Large intestine (tissue), 3 donors: ENCODE results near the gene CES2. TPM values are rescaled to one million over a fixed set of nuclear protein-coding genes. Genes with fewer than 3 reads are reported as not detected.
"Not testable (repeated sequence)": the region's sequence is repeated elsewhere in the genome, so short reads cannot be mapped to it uniquely, and the experiment has no call there.

ENCODE experiments used
- DNase-seq, 2 donors: peaks; one replicate each; pipeline versions ENCODE4 v3.0.0 to v3.0.0-alpha.2; 2013
- H3K27ac ChIP-seq: one replicate; pipeline ENCODE4 v1.5.1; 2013; ENCODE audit warnings: low read length
- H3K27me3 ChIP-seq: 2 replicates; pipeline ENCODE4 v1.6.1; 2013; ENCODE audit warnings: low read length; ENCODE audit not compliant: control insufficient read depth, insufficient read depth
- H3K36me3 ChIP-seq: 2 replicates; pipeline ENCODE4 v1.6.1; 2013; ENCODE audit warnings: low read length; ENCODE audit not compliant: control insufficient read depth, insufficient read depth
- H3K4me1 ChIP-seq: one replicate; pipeline ENCODE4 v1.6.1; 2013; ENCODE audit warnings: low read length; ENCODE audit not compliant: control insufficient read depth, insufficient read depth
- H3K4me3 ChIP-seq: one replicate; pipeline ENCODE4 v1.5.1; 2013; ENCODE audit warnings: low read length
- H3K9me3 ChIP-seq: one replicate; pipeline ENCODE4 v1.6.1; 2013; ENCODE audit warnings: mild to moderate bottlenecking, low read depth, low read length, moderate library complexity; ENCODE audit not compliant: control insufficient read depth
- WGBS: methylation state at CpG from one replicate; pipeline ENCODE4 v1.1.5; 2013; ENCODE audit warnings: low lambda C conversion rate; ENCODE audit not compliant: insufficient coverage; 5-methylcytosine and 5-hydroxymethylcytosine counted together
- polyA plus RNA-seq: library from polyadenylated mRNA; unstranded; fragments of 120-200 nt; gene quantifications from one replicate; pipeline ENCODE4 v1.2.1, GENCODE V29; 2013

Gene CES2
- polyA plus RNA-seq, 1 donor = 181 TPM

DNA sequence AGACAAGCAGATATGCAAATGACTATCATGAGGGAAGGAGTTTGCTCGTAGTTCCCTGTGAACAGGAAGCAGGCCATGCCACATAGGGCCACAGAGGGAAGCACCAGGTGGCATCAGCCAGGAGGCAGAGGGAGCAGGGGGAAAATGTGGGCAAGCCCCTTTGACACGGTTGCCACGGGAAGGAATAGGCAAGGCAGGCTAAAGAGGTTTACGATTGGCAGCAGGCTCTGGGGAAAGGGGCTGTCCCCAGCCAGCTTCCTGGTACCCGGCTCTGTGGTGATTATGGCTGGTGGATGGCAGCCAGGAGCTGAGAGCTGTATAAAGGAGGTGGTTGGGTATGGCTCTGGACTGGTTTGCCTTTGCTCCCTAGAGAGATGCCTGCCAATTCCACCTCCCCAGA lies 26.6 kb downstream of the CES2 start:
- Histone ChIP-seq H3K4me3 (no peak overlapping the region), H3K27me3 (no peaks in the 10 kb centered on the region), H3K4me1 (peaks cover 17% of the 10 kb centered on the region), H3K27ac (no peak overlapping the region), H3K9me3 (no peaks in the 10 kb centered on the region), H3K36me3 (peaks cover 2% of the 10 kb centered on the region)
- no peak for DNase-seq
- no CpG with 5 or more reads among the region's 5 CpGs for WGBS

DNA sequence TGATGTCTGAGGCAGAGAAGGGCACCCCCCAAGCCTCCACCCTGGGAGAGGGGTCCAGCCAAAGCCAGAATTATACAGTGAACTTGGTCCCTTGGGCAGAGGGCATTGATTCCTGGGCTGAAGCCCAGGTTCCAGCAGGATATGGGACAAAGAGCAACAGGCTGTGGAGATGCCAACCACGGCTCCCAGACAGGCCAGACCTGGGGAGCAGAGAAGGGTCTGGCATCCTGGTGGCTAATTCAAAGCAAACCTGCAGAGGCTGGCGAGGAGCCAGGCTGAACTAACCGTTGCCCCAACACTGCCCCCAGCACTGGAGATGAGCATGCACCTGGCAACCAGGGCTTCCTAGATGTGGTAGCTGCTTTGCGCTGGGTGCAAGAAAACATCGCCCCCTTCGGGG lies 28.7 kb downstream of the CES2 start:
- H3K27ac ChIP-seq = no peak overlapping the region
- no peaks in the 10 kb centered on the region for H3K9me3 ChIP-seq
- no peaks in the 10 kb centered on the region for H3K27me3 ChIP-seq
- peaks cover 2% of the 10 kb centered on the region for H3K36me3 ChIP-seq
- no peak overlapping the region for H3K4me3 ChIP-seq
- DNase-seq = no peak
- no CpG with 5 or more reads among the region's 6 CpGs for WGBS
- peaks cover 11% of the 10 kb centered on the region for H3K4me1 ChIP-seq

DNA sequence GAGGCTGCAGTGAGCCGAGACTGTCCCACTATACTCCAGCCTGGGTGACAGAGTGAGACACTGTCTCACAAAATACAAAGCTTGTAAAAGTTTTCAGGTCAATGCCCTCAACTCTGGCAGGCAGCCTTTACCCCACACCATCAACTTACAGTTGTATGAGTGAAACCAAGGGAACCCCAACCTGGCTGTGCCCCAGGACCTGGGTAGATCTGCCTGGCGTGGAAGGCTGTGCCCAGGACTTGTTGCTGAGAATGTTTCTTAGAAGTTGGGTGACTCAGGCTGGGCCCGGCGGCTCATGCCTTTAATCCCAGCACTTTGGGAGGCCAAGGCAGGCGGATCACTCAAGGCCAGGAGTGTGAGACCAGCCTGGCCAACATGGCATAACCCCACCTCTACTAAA lies 33.5 kb downstream of the CES2 start:
- Histone ChIP-seq H3K9me3 (no peaks in the 10 kb centered on the region), H3K36me3 (peaks cover 8% of the 10 kb centered on the region), H3K4me3 (no peak overlapping the region), H3K4me1 (no peaks in the 10 kb centered on the region), H3K27me3 (no peaks in the 10 kb centered on the region), H3K27ac (no peak overlapping the region)
- no CpG with 5 or more reads among the region's 5 CpGs for WGBS
- no peak for DNase-seq

DNA sequence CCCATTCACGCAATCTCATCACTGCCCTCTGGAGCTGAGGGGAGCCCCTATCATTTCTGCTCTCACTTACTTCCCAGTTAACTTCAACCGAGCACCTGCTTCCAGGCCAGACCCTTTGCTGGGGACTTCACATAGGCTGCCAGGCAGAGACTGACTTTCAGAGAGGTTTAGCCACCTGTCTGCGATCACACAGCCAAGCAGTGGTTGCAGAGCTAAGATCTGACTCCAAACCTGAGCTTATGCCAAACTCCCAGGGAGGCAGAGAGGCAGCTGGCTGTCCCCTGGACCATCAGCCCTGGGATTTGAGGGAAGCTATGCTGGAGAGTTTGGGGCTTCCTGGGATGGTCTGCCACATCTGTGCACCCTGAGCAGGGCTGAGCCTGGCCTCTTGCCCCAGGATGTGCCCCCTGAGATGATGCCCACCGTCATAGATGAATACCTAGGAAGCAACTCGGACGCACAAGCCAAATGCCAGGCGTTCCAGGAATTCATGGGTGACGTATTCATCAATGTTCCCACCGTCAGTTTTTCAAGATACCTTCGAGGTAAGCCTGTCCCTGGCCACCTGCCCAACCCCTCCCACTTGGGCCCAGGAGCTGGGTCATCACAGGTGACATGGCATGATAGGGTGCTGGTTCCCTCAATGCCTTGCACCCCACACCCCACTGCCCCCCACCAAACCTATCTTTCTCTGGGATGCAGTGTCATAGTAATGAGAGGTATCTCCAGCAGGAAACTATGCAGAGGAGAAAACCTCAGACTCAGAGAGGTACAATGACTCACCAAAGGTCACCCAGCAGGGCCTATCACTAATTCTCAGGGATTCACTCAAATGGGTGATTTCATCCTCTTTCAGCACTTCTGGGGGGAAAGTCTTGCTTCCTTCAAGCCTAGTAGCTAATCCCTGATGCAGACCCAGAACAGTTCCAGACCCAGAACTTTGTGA lies 35.7 kb downstream of the CES2 start:
- no peak overlapping the region for H3K27ac ChIP-seq
- no peaks in the 10 kb centered on the region for H3K9me3 ChIP-seq
- 100% methylated on average over 1 of the region's 10 CpGs for WGBS
- H3K4me3 ChIP-seq = no peak overlapping the region
- no peaks in the 10 kb centered on the region for H3K27me3 ChIP-seq
- DNase-seq = no peak
- H3K36me3 ChIP-seq = peaks cover 6% of the 10 kb centered on the region
- H3K4me1 ChIP-seq = no peaks in the 10 kb centered on the region

DNA sequence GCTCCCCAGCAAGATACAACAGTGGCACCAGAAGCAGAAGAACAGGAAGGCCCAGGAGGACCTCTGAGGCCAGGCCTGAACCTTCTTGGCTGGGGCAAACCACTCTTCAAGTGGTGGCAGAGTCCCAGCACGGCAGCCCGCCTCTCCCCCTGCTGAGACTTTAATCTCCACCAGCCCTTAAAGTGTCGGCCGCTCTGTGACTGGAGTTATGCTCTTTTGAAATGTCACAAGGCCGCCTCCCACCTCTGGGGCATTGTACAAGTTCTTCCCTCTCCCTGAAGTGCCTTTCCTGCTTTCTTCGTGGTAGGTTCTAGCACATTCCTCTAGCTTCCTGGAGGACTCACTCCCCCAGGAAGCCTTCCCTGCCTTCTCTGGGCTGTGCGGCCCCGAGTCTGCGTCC lies 37.7 kb downstream of the CES2 start:
- DNase-seq = no peak
- no peaks in the 10 kb centered on the region for H3K9me3 ChIP-seq
- peaks cover 2% of the 10 kb centered on the region for H3K4me1 ChIP-seq
- H3K27me3 ChIP-seq = no peaks in the 10 kb centered on the region
- 60% methylated on average over 1 of the region's 9 CpGs for WGBS
- peaks cover 6% of the 10 kb centered on the region for H3K36me3 ChIP-seq
- H3K27ac ChIP-seq = no peak overlapping the region
- no peak overlapping the region for H3K4me3 ChIP-seq

DNA sequence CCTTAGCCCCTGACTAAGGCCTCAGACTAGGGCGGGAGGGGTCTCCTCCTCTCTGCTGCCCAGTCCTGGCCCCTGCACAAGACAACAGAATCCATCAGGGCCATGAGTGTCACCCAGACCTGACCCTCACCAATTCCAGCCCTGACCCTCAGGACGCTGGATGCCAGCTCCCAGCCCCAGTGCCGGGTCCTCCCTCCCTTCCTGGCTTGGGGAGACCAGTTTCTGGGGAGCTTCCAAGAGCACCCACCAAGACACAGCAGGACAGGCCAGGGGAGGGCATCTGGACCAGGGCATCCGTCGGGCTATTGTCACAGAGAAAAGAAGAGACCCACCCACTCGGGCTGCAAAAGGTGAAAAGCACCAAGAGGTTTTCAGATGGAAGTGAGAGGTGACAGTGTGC lies 38.4 kb downstream of the CES2 start:
- H3K4me1 ChIP-seq = peaks cover 2% of the 10 kb centered on the region
- WGBS = no CpG with 5 or more reads among the region's 6 CpGs
- peaks cover 6% of the 10 kb centered on the region for H3K36me3 ChIP-seq
- H3K27ac ChIP-seq = no peak overlapping the region
- no peak for DNase-seq
- no peaks in the 10 kb centered on the region for H3K9me3 ChIP-seq
- no peaks in the 10 kb centered on the region for H3K27me3 ChIP-seq
- H3K4me3 ChIP-seq = no peak overlapping the region

DNA sequence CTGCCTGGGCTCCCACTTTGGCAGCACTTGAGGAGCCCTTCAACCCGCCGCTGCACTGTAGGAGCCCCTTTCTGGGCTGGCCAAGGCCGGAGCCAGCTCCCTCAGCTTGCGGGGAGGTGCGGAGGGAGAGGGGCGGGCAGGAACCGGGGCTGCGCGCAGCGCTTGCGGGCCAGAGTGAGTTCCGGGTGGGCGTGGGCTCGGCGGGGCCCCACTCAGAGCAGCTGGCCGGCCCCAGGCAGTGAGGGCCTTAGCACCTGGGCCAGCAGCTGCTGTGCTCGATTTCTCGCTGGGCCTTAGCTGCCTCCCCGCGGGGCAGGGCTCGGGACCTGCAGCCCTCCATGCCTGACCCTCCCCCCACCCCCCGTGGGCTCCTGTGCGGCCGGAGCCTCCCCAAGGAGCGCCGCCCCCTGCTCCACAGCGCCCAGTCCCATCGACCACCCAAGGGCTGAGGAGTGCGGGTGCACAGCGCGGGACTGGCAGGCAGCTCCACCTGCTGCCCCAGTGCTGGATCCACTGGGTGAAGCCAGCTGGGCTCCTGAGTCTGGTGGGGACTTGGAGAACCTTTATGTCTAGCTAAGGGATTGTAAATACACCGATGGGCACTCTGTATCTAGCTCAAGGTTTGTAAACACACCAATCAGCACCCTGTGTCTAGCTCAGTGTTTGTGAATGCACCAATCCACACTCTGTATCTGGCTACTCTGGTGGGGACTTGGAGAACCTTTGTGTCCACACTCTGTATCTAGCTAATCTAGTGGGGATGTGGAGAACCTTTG lies 39.0 kb downstream of the CES2 start:
- not testable (repeated sequence) for DNase-seq, H3K4me1 ChIP-seq, H3K4me3 ChIP-seq, H3K9me3 ChIP-seq, H3K27ac ChIP-seq, H3K27me3 ChIP-seq, H3K36me3 ChIP-seq
- whole genome bisulfite sequencing = no CpG with 5 or more reads among the region's 32 CpGs

DNA sequence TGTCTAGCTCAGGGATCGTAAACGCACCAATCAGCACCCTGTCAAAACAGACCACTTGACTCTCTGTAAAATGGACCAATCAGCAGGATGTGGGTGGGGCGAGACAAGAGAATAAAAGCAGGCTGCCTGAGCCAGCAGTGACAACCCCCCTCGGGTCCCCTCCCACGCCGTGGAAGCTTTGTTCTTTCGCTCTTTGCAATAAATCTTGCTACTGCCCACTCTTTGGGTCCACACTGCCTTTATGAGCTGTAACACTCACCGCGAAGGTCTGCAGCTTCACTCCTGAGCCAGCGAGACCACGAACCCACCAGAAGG lies 39.6 kb downstream of the CES2 start:
- not testable (repeated sequence) for H3K4me3 ChIP-seq, H3K9me3 ChIP-seq, H3K4me1 ChIP-seq, H3K27me3 ChIP-seq, DNase-seq, H3K36me3 ChIP-seq, H3K27ac ChIP-seq
- WGBS = no CpG with 5 or more reads among the region's 11 CpGs

DNA sequence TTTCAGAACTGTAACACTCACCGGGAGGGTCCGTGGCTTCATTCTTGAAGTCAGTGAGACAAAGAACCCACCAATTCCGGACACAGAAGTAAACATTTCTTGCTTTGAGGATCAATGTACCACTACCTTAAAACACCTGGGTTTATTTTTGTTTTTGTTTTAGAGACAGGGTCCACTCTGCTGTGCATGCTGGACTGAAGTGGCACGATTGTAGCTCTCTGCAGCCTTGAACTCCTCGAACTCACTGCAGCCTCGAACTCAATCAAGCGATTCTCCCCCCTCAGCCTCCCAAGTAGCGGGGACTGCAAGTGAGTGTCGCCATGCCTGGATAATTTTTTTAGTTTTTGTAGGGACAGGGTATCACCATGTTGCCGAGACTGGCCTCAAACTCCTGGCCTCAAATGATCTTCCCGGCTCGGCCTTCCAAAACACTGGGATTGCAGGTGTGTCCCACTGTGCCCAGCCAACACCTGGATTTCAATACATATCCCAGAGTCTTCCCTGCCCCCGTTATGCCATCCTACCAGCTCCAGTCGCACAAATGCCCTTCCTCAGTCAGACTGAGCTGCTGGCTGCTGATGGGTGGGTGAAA lies 40.1 kb downstream of the CES2 start:
- Histone ChIP-seq H3K27me3 (no peaks in the 10 kb centered on the region), H3K36me3 (peaks cover 6% of the 10 kb centered on the region), H3K4me3 (no peak overlapping the region), H3K27ac (no peak overlapping the region), H3K4me1 (peaks cover 2% of the 10 kb centered on the region), H3K9me3 (no peaks in the 10 kb centered on the region)
- WGBS = 83% methylated on average over 1 of the region's 14 CpGs
- no peak for DNase-seq

DNA sequence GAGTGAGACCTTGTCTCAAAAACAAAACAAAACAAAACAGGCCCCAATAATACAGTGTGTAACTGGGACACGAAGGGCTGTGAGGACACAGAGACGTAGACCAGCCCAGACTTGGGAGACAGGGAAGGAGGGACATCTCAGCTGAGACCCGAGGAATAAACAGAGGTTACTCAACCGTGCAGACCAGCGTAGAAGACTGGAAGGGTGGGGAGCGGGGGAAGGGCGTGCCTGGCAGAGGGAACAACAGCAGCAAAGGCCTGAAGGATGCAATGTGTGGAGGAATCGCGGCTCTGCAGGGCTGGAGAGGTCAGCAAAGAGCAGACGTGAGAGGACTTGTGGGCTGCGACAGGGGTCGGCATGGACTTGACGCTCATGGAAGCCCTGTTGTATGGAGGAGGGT lies 41.4 kb downstream of the CES2 start:
- Histone ChIP-seq H3K27ac (no peak overlapping the region), H3K4me3 (no peak overlapping the region), H3K4me1 (peaks cover 2% of the 10 kb centered on the region), H3K9me3 (no peaks in the 10 kb centered on the region), H3K27me3 (no peaks in the 10 kb centered on the region), H3K36me3 (peaks cover 6% of the 10 kb centered on the region)
- no CpG with 5 or more reads among the region's 13 CpGs for WGBS
- DNase-seq = no peak
